Measurements from ENCODE around the gene NCBP2L.
"Not testable (repeated sequence)": the region's sequence is repeated elsewhere in the genome, so short reads cannot be mapped to it uniquely, and the experiment has no call there.

NCBP2L gene

DNA sequence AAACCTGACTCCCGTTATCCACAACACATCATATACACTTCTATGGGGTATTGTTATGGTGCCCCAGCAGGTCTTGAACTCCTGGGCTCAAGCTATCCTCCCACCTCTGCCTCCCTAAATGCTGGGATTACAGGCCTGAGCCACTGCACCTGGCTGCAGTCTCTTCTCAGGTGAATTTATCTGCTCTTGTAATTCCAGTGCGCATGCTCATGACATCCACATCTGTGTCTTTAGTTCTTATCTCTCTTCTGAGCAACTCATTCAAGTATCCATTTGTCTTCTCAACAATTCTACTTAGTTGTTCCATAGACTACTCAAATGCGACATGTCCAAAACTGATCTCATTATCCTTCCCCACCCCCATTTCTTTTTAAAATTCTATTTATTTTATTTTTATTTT, 27.6 kb downstream of the NCBP2L start:
- DNase-seq (ENCODE audit: insufficient read length, low spot score) (no peak), FAIRE-seq (no peak)

DNA sequence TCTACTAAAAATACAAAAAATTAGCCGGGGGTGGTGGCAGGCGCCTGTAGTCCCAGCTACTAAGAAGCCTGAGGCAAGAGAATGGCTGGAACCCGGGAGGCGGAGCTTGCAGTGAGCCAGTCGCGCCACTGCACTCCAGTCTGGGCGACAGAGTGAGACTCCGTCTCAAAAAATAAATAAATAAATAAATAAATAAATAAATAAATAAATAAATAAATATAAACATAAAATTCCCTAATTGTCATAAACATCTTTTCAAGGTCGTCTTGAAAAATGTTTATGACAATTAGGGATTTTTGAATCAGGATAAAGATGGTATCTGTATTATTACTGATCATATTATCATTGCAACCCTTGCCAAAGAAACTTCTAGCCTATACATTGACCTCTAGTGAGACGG, 32.5 kb downstream of the NCBP2L start:
- FAIRE-seq; DNase-seq (ENCODE audit: insufficient read length, low spot score): not testable (repeated sequence)

More for the DNA sequence above, 27.6 kb downstream of the NCBP2L start:
- TF ChIP-seq, protein P1, sequence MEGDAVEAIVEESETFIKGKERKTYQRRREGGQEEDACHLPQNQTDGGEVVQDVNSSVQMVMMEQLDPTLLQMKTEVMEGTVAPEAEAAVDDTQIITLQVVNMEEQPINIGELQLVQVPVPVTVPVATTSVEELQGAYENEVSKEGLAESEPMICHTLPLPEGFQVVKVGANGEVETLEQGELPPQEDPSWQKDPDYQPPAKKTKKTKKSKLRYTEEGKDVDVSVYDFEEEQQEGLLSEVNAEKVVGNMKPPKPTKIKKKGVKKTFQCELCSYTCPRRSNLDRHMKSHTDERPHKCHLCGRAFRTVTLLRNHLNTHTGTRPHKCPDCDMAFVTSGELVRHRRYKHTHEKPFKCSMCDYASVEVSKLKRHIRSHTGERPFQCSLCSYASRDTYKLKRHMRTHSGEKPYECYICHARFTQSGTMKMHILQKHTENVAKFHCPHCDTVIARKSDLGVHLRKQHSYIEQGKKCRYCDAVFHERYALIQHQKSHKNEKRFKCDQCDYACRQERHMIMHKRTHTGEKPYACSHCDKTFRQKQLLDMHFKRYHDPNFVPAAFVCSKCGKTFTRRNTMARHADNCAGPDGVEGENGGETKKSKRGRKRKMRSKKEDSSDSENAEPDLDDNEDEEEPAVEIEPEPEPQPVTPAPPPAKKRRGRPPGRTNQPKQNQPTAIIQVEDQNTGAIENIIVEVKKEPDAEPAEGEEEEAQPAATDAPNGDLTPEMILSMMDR (IDR thresholded peaks at IDR 0.05; ENCODE audit: insufficient read depth, missing control alignments), result no peak

DNA sequence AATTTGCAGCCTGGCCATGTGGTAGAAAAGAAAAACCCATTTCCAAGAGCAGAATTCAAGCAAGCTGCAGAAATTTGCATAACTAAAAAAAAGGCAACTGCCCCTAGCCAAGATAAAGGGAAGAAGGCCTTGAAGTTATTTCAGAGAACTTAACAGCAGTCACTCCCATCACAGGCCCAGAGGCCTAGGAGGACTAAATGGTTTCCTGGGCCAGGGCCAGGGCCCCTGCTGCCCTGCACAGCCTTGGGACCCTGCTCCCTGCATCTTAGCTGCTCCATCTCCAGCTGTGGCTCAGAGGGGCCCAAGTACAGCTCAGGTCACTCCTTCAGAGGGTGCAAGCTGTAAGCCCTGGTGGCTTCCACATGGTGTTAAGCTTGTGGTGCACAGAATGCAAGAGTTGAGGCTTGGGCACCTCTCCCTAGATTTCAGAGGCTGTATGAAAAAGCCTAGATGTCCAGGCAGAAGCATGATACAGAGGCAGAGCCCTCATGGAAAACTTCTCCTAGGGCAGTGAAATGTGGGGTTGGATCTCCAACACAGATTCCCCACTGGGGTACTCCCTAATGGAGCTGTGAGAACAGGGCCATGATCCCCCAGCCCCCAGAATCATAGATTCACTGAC, 41.5 kb downstream of the NCBP2L start:
- no peak for FAIRE-seq
- no peak for DNase-seq (ENCODE audit: insufficient read length, low spot score)
- TF ChIP-seq, protein P1 (IDR thresholded peaks at IDR 0.05; ENCODE audit: insufficient read depth, missing control alignments), result no peak

DNA sequence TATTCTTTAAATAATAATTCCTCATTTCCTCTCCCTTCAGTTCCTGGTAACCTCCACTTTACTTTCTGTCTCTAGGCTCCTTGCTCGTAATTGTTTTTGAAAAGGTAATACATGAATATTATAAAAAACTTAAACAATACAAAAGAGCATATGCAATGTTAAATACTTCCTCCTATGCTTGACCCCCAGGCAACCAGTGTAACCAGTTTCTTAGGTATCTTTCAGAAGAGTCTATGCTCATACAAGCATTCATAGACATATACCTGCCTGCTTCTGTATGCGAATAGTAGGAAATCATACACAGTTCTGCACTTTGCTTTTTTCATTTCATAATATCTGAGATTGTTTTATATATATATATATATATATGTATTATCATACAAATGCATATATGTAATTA, 45.5 kb downstream of the NCBP2L start:
- FAIRE-seq (no peak), DNase-seq (ENCODE audit: insufficient read length, low spot score) (no peak)

DNA sequence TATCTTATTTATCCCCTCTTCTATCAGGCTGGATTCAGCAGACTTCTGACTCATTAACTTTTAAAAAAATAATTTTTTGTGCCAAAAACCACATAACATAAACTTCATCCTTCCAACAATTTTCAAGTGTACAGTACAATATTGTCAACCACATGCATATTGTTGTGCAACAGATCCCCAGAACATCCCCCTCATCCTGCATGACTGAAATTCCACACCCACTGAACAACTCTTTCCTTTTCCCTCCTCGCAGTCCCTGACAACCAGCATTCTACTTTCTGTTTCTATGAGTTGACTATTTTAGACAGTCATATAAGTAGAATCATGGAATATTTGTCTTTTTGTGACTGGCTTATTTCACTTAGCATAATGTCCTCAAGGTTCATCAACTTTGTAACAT, 45.9 kb downstream of the NCBP2L start:
- no peak for DNase-seq (ENCODE audit: insufficient read length, low spot score)
- TF ChIP-seq, protein P1 (IDR thresholded peaks at IDR 0.05; ENCODE audit: insufficient read depth, missing control alignments), result no peak
- no peak for FAIRE-seq

More for the DNA sequence above, 45.5 kb downstream of the NCBP2L start:
- TF ChIP-seq, protein P1 (IDR thresholded peaks at IDR 0.05; ENCODE audit: insufficient read depth, missing control alignments), result no peak

DNA sequence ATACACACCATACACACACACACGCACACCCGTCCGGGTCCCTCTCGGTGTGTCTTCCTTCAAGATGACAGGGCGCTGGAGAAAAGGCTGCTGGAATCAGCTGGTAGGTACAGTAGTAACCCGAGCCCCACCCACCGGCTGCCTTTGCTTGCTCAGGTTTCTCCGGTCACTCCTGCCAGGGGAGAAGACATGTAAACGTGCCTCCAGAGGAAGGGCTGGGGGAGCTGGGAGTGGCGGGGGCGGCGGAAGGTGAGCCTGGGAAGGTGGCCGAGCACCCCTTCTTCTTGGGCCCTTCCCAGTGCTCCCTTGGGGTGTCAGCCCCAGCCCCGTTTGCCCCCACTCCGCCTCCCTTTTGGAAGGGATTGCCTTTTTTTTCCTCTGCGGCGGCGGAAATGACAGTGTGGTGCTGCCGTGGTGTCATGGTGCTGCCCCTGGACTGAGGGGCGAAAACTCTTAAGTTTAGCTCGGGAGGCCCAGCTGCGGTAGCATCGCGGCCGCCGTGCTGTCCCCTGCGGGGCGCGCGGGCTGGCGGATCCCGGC, 48.2 kb downstream of the NCBP2L start, which contains the start of gene MID2:
Gene MID2 (plus strand): TSS at position 169 of the 540 bp plus-strand sequence. CDS start 561 bp downstream, outside the sequence.
- FAIRE-seq, result no peak
- TF ChIP-seq, protein P1 (IDR thresholded peaks at IDR 0.05; ENCODE audit: insufficient read depth, missing control alignments), result no peak

DNA sequence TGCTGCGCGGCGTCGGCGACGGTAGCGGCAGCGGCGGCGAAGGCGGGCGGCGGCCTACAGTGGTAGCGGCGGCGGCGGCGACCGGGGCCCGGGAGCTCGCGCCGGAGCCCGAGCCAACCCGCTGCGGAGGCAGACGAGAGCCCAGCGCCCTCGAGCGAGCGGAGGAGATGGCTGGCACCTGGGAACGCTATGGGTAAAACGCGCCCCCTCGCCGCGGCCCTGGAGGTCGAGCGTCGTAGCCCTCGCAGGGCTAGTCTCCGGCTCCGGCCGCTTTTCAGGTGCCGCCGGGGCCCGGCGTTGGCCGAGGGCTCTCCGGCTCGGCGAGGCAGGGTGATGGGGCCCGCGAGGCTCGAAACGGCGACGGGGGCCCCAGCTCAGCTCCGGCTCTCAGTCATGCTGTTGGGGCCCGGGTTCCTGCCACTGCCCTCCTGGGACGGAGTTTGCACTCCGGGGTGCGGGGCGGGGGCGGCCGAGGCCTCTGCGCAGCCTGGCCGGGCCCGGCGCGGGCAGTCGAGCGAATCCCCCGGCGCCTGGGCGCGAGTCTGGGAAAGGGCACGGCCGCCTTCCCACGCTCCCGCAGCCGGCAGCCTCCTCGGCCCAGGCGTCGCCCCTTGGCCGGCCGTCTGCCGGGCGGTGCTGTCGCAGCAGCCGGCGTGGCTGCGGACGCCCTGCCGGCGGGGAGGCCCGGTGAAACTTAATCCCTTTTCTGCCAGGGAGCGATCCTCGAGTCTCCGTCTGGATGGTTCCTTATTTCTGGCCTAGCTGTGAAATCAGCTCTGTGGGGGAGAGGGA, 48.9 kb downstream of the NCBP2L start:
- TF ChIP-seq, protein P1 (IDR thresholded peaks at IDR 0.05; ENCODE audit: insufficient read depth, missing control alignments), result no peak
- FAIRE-seq (no peak), DNase-seq (ENCODE audit: insufficient read length, low spot score) (no peak)

More for the DNA sequence above, 48.2 kb downstream of the NCBP2L start, which contains the start of gene MID2:
- DNase-seq (ENCODE audit: insufficient read length, low spot score), result no peak

Data from D721Med (cell line).